H1 (cell line): Measurements from ENCODE around the gene ELAVL1. TPM values are rescaled to one million over a fixed set of nuclear protein-coding genes. Genes with fewer than 3 reads are reported as not detected.

ENCODE experiments used
- CTCF ChIA-PET: fragments of 300-600 bp; sonication (Branson Sonifier 250); formaldehyde crosslinking; loops from one replicate; lab custom pipeline; 2021; ENCODE audit not compliant: partially characterized antibody; lab: Charles Lee
- POLR2A ChIA-PET: fragments of 300-600 bp; sonication (Branson Sonifier 250); formaldehyde crosslinking; loops from one replicate; lab custom pipeline; 2021; ENCODE audit warnings: inconsistent platforms; ENCODE audit not compliant: partially characterized antibody; lab: Charles Lee
- DNase-seq, 2 experiments: peaks; one replicate each; pipeline versions ENCODE4 v3.0.0 to v3.0.0-alpha.2; 2010 to 2022; ENCODE audit warnings: low spot score in 2 of 2, low read depth in 1 of 2, mixed read lengths in 1 of 2
- FAIRE-seq: peaks from 2 replicates; lab custom pipeline; 2011; peaks lifted over from hg19 to GRCh38; lab: Jason Lieb, UNC
- H2AFZ ChIP-seq: 2 replicates; pipeline ENCODE4 v1.8.1; 2012; ENCODE audit warnings: low read length, inconsistent platforms
- H2AK5ac ChIP-seq: 2 replicates; pipeline ENCODE4 v1.6.1; 2013; ENCODE audit warnings: low read depth, low read length
- H2BK120ac ChIP-seq: replicated peaks from 2 replicates; pipeline ENCODE3; 2013; ENCODE audit warnings: low read depth, low read length, inconsistent platforms
- H2BK12ac ChIP-seq: 2 replicates; pipeline ENCODE4 v1.6.1; 2013; ENCODE audit warnings: low read depth, low read length
- H2BK15ac ChIP-seq: 2 replicates; pipeline ENCODE4 v1.6.1; 2013; ENCODE audit warnings: low read length
- H2BK20ac ChIP-seq: 2 replicates; pipeline ENCODE4 v1.6.1; 2013; ENCODE audit warnings: low read length
- H2BK5ac ChIP-seq: 2 replicates; pipeline ENCODE4 v1.6.1; 2013; ENCODE audit warnings: low read depth, low read length
- H3K14ac ChIP-seq: 2 replicates; pipeline ENCODE4 v1.6.1; 2013; ENCODE audit warnings: inconsistent platforms; ENCODE audit not compliant: insufficient read length
- H3K18ac ChIP-seq: 2 replicates; pipeline ENCODE4 v1.6.1; 2013; ENCODE audit warnings: low read length; ENCODE audit errors: extremely low read depth
- H3K23ac ChIP-seq: 2 replicates; pipeline ENCODE4 v1.6.1; 2013; ENCODE audit warnings: inconsistent platforms; ENCODE audit not compliant: insufficient read length
- H3K23me2 ChIP-seq: 2 replicates; pipeline ENCODE4 v1.6.1; 2013; ENCODE audit warnings: low read depth, low read length
- H3K27ac ChIP-seq: 2 replicates; pipeline ENCODE4 v1.6.1; 2011; ENCODE audit warnings: low read depth, low read length, inconsistent platforms
- H3K27me3 ChIP-seq, 4 experiments: replicated peaks in 1 of 4; 1 replicate in 1 of 4; 2 replicates in 3 of 4; pipeline versions ENCODE4 v1.6.1 to v1.8.1; 2011 to 2013; ENCODE audit warnings: low read length in 3 of 4, mild to moderate bottlenecking in 3 of 4, inconsistent platforms in 2 of 4, mixed read lengths in 2 of 4, moderate library complexity in 1 of 4; ENCODE audit not compliant: control insufficient read depth in 3 of 4, insufficient read depth in 3 of 4; ENCODE audit errors: extremely low read depth in 1 of 4
- H3K36me3 ChIP-seq, 4 experiments: 2 replicates each; pipeline versions ENCODE4 v1.6.1 to v1.8.1; 2011 to 2013; ENCODE audit warnings: mild to moderate bottlenecking in 4 of 4, low read length in 3 of 4, moderate library complexity in 2 of 4, control low read depth in 1 of 4, inconsistent platforms in 1 of 4; ENCODE audit not compliant: insufficient read depth in 4 of 4, control insufficient read depth in 2 of 4
- H3K4ac ChIP-seq: replicated peaks from 2 replicates; pipeline ENCODE3; 2013; ENCODE audit warnings: low read length, low read depth, mixed read lengths, inconsistent platforms; ENCODE audit not compliant: insufficient read length
- H3K4me1 ChIP-seq, 4 experiments: replicated peaks in 1 of 4; 1 replicate in 1 of 4; 2 replicates in 3 of 4; pipeline versions ENCODE4 v1.6.1 to v1.8.1; 2011 to 2013; ENCODE audit warnings: low read length in 3 of 4, inconsistent platforms in 2 of 4, mixed read lengths in 1 of 4; ENCODE audit not compliant: insufficient read depth in 4 of 4, control insufficient read depth in 3 of 4
- H3K4me2 ChIP-seq, 2 experiments: 2 replicates each; pipeline versions ENCODE4 v1.6.1 to v1.8.1; 2011 to 2013; ENCODE audit warnings: low read depth in 2 of 2, low read length in 2 of 2, control low read depth in 1 of 2, inconsistent platforms in 1 of 2, mild to moderate bottlenecking in 1 of 2; ENCODE audit not compliant: insufficient read depth in 1 of 2
- H3K4me3 ChIP-seq, 4 experiments: fragments of 200-600, 300-600 bp in 1 of 4; sonication (generic), shearing (Covaris generic), sonication (Bioruptor Twin) in 1 of 4; 2 replicates each; pipeline versions ENCODE4 v1.5.1 to v1.8.1; 2011 to 2016; ENCODE audit warnings: low read length in 4 of 4, low read depth in 3 of 4, control low read depth in 2 of 4, inconsistent platforms in 2 of 4, mild to moderate bottlenecking in 2 of 4, mixed read lengths in 1 of 4, moderate library complexity in 1 of 4; ENCODE audit not compliant: insufficient read depth in 2 of 4; ENCODE audit errors: extremely low read depth in 1 of 4
- H3K56ac ChIP-seq: replicated peaks from 2 replicates; pipeline ENCODE3; 2013; ENCODE audit warnings: low read depth, mild to moderate bottlenecking, mixed read lengths, low read length, inconsistent platforms; ENCODE audit not compliant: insufficient read length
- H3K79me1 ChIP-seq: 2 replicates; pipeline ENCODE4 v1.6.1; 2013; ENCODE audit warnings: low read depth, low read length, control low read depth
- H3K79me2 ChIP-seq, 2 experiments: 2 replicates each; pipeline versions ENCODE4 v1.6.1 to v1.8.1; 2012 to 2013; ENCODE audit warnings: low read length in 2 of 2, mild to moderate bottlenecking in 2 of 2, inconsistent platforms in 1 of 2; ENCODE audit not compliant: insufficient read depth in 2 of 2, control insufficient read depth in 1 of 2
- H3K9ac ChIP-seq, 4 experiments: replicated peaks in 1 of 4; 1 replicate in 1 of 4; 2 replicates in 3 of 4; pipeline versions ENCODE4 v1.6.1 to v1.8.1; 2011 to 2013; ENCODE audit warnings: low read depth in 3 of 4, low read length in 3 of 4, control low read depth in 2 of 4, mild to moderate bottlenecking in 2 of 4, moderate library complexity in 2 of 4, inconsistent platforms in 1 of 4; ENCODE audit errors: extremely low read depth in 1 of 4
- H3K9me3 ChIP-seq, 2 experiments: 2 replicates each; pipeline versions ENCODE4 v1.6.1 to v1.8.1; 2012 to 2013; ENCODE audit warnings: mild to moderate bottlenecking in 2 of 2, moderate library complexity in 2 of 2, control low read depth in 1 of 2, inconsistent platforms in 1 of 2, low read depth in 1 of 2, low read length in 1 of 2, mixed read lengths in 1 of 2; ENCODE audit not compliant: insufficient read depth in 2 of 2
- H4K20me1 ChIP-seq, 2 experiments: replicated peaks in 1 of 2; 2 replicates each; pipeline versions ENCODE3 to v1.8.1; 2011 to 2013; ENCODE audit warnings: inconsistent platforms in 2 of 2, low read length in 2 of 2, mild to moderate bottlenecking in 1 of 2; ENCODE audit not compliant: insufficient read depth in 2 of 2, control insufficient read depth in 1 of 2
- H4K5ac ChIP-seq: 2 replicates; pipeline ENCODE4 v1.6.1; 2013; ENCODE audit warnings: low read length, low read depth, mixed read lengths, inconsistent platforms; ENCODE audit not compliant: insufficient read length
- H4K8ac ChIP-seq: 2 replicates; pipeline ENCODE4 v1.8.0; 2013; ENCODE audit warnings: mild to moderate bottlenecking, moderate library complexity, low read length, inconsistent platforms; ENCODE audit not compliant: insufficient read depth; ENCODE audit errors: extremely low read depth
- H4K91ac ChIP-seq: replicated peaks from 2 replicates; pipeline ENCODE3; 2013; ENCODE audit warnings: low read length, mixed read lengths, inconsistent platforms; ENCODE audit not compliant: insufficient read length
- CREB1 ChIP-seq: IDR thresholded peaks from 2 replicates; pipeline ENCODE4 v1.6.1; 2012; ENCODE audit warnings: inconsistent platforms
- E2F6 ChIP-seq: IDR thresholded peaks from 2 replicates; pipeline ENCODE4 v1.6.1; 2012; ENCODE audit warnings: inconsistent platforms
- EP300 ChIP-seq, 2 experiments: IDR thresholded peaks; 1 replicate in 1 of 2; 2 replicates in 1 of 2; pipeline ENCODE4 v1.6.1; 2011 to 2012; ENCODE audit warnings: low read depth in 2 of 2, low read length in 2 of 2, mild to moderate bottlenecking in 2 of 2, borderline replicate concordance in 1 of 2, inconsistent platforms in 1 of 2, moderate library complexity in 1 of 2
- FOSL1 ChIP-seq: IDR thresholded peaks from 2 replicates; pipeline ENCODE4 v1.6.1; 2011; ENCODE audit warnings: mild to moderate bottlenecking, low read depth, low read length, moderate library complexity; ENCODE audit not compliant: insufficient read depth
- HDAC6 ChIP-seq: IDR thresholded peaks from one replicate; pipeline ENCODE4 v1.7.1; 2012; ENCODE audit warnings: low read depth, mild to moderate bottlenecking, inconsistent platforms, low read length, moderate library complexity
- JUND ChIP-seq: IDR thresholded peaks from 2 replicates; pipeline ENCODE4 v1.6.1; 2011; ENCODE audit warnings: mild to moderate bottlenecking, improper control_type of control experiment, low read length
- MAFK ChIP-seq: IDR thresholded peaks from 2 replicates; pipeline ENCODE4 v1.6.1; 2012; ENCODE audit warnings: low read depth, mild to moderate bottlenecking, improper control_type of control experiment, low read length
- RAD21 ChIP-seq, 2 experiments: IDR thresholded peaks in 1 of 2; conservative IDR thresholded peaks in 1 of 2; 2 replicates each; pipeline ENCODE4 v1.6.1; 2011; ENCODE audit warnings: low read depth in 2 of 2, low read length in 2 of 2, improper control_type of control experiment in 1 of 2, inconsistent platforms in 1 of 2, mild to moderate bottlenecking in 1 of 2, moderate library complexity in 1 of 2
- SP2 ChIP-seq: IDR thresholded peaks from 2 replicates; pipeline ENCODE4 v1.6.1; 2012; ENCODE audit warnings: mild to moderate bottlenecking, low read length, inconsistent platforms
- SUZ12 ChIP-seq: fragments of 200-600 bp; sonication (generic); IDR thresholded peaks from 2 replicates; pipeline ENCODE4 v1.6.1; 2012; ENCODE audit warnings: mild to moderate bottlenecking, inconsistent platforms, low read length, moderate library complexity, mixed read lengths
- TBP ChIP-seq: IDR thresholded peaks from 2 replicates; pipeline ENCODE4 v1.6.1; 2011; ENCODE audit warnings: low read depth, low read length, improper control_type of control experiment
- TCF12 ChIP-seq: IDR thresholded peaks from 2 replicates; pipeline ENCODE4 v1.6.1; 2011; ENCODE audit warnings: low read depth, mild to moderate bottlenecking, low read length
- WGBS, 2 experiments: shearing (Covaris generic) in 1 of 2; methylation state at CpG; one replicate each; pipeline versions ENCODE4 v1.1.6 to v1.1.7; 2013 to 2015; ENCODE audit warnings: low lambda C conversion rate in 2 of 2, mixed read lengths in 2 of 2, inconsistent platforms in 1 of 2, low coverage in 1 of 2, missing lambda C conversion rate in 1 of 2; ENCODE audit not compliant: insufficient replicate concordance in 2 of 2, insufficient coverage in 1 of 2, insufficient read length in 1 of 2; ENCODE audit errors: extremely low coverage in 1 of 2, missing lambda C conversion rate in 1 of 2; 5-methylcytosine and 5-hydroxymethylcytosine counted together
- polyA plus RNA-seq, 7 experiments: library from polyadenylated mRNA; depleted of rRNA in 3 of 7; stranded (reverse) in 5 of 7; unstranded in 2 of 7; fragments of >200 nt in 5 of 7; fragments of 200-250 nt in 2 of 7; gene quantifications; 1 replicate in 5 of 7; 2 replicates in 1 of 7; 4 replicates in 1 of 7; pipeline versions ENCODE4 v1.2.1 to v1.2.3, GENCODE V29; 2011 to 2013; ENCODE audit warnings: missing spikeins in 2 of 7, mixed read lengths in 2 of 7
- total RNA-seq: library from RNA; stranded (reverse); fragmentation: NEBNext Ultra II Directional; extraction: Animal tissue kit (Norgen Biotek cat#: 25700); gene quantifications from 2 replicates; pipeline ENCODE4 v1.2.1, GENCODE V29; 2021

The ELAVL1 gene
- total and polyA plus RNA-seq, 2 of the 8 experiments (the other 6 are each of a cell fraction or from before 2014, with no cell fraction given): 56.7 to 163 TPM

DNA sequence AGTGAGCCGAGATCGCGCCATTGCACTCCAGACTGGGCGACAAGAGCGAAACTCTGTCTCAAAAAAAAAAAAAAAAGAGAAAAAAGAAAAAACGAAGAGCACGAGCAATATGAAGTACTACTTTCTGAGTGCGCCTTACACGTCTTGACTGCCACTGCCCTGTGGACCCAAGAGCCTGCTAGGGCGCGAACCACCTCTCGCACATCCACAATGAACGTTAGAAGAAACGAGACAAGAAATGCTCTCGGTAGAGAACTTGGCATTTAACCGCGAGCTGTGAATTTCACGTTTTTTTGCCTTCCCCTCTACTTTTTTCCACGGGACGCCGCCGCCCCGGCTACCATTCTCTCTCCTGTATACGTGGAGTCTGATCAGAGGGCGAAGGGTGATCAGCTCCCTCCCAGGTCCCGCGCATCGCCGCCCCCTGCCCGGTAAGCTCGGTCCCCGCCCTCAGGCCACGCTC is 62.4 kb downstream of the ELAVL1 start:
- peaks cover 3% of the 10 kb centered on the region; the same call in 1 of the 2 replicates for H3K23me2 ChIP-seq
- H3K56ac ChIP-seq: peak overlapping the region; percentile 62
- H2BK12ac ChIP-seq: peak overlapping the region; percentile 80; the same call in 1 of the 2 replicates
- H4K8ac ChIP-seq: peak overlapping the region; percentile 99
- H3K23ac ChIP-seq: no peak overlapping the region
- 8% methylated on average over 23 of the region's 33 CpGs; no CpG with 5 or more reads in 1 of the 2 experiments for WGBS, 2 experiments
- H3K18ac ChIP-seq: peak overlapping the region; percentile 81
- no peaks in the 10 kb centered on the region for H3K27me3 ChIP-seq
- peak overlapping the region; percentile 48 for H4K91ac ChIP-seq
- peaks cover 8% of the 10 kb centered on the region for H3K79me1 ChIP-seq
- H3K4me1 ChIP-seq: peaks cover 0 to 3% (median 0%) of the 10 kb centered on the region in 4 experiments; a peak in 1 of 7 replicates
- no peak overlapping the region for H2BK120ac ChIP-seq
- peak overlapping the region; percentile 94 for H3K27ac ChIP-seq
- H4K5ac ChIP-seq: peak overlapping the region; percentile 77
- peak overlapping the region; percentile 90 to 99 (median 97) for H3K4me3 ChIP-seq
- H2BK5ac ChIP-seq: peak overlapping the region; percentile 77
- H3K79me2 ChIP-seq: peaks cover 5 to 28% of the 10 kb centered on the region in 2 experiments; a peak in 3 of 4 replicates
- H3K9ac ChIP-seq: peak overlapping the region; percentile 88 to 97 (median 94)
- peak overlapping the region; percentile 74 to 76 for H3K4me2 ChIP-seq
- H3K14ac ChIP-seq: no peak overlapping the region
- H3K9me3 ChIP-seq: no peaks in the 10 kb centered on the region
- H4K20me1 ChIP-seq: peaks cover 0 to 3% of the 10 kb centered on the region in 2 experiments
- H2AFZ ChIP-seq: no peak overlapping the region
- CTCF ChIA-PET: interaction anchor here (0.9 to 3.8 kb wide), 19 partner anchors 8 to 376 kb away, joined by 3 to 36 read pairs (median 5); no protein-coding TSS in a partner anchor
- H2BK15ac ChIP-seq: no peak overlapping the region
- peak overlapping the region; percentile 39 for H3K4ac ChIP-seq
- peak overlapping the region; percentile 66; the same call in 1 of the 2 replicates for H2AK5ac ChIP-seq
- FAIRE-seq: no peak
- H3K36me3 ChIP-seq: peaks cover 2 to 29% (median 12%) of the 10 kb centered on the region in 4 experiments
- DNase-seq: no peak
- POLR2A ChIA-PET: interaction anchor here (0.6 to 13.5 kb wide), 31 partner anchors 10 to 571 kb away, joined by 3 to 205 read pairs (median 5); partner anchors contain the start of genes CTXN1, ELAVL1, SNAPC2 and ZNF414
- H2BK20ac ChIP-seq: no peak overlapping the region
- TF ChIP-seq MAFK (no peak), JUND (no peak), TBP (no peak), SUZ12 (no peak), TCF12 (no peak), RAD21 (IDR thresholded peaks at IDR 0.05 in 1 of 2, conservative IDR thresholded peaks at IDR 0.05 in 1 of 2; ENCODE audit: low read depth in 2 of 2, low read length in 2 of 2) (no peak), E2F6 (no peak), HDAC6 (no peak), FOSL1 (no peak), CREB1 (no peak), SP2 (no peak), EP300 (IDR thresholded peaks at IDR 0.05; ENCODE audit: borderline replicate concordance in 1 of 2, low read depth in 2 of 2, low read length in 2 of 2) (no peak)
